Prostate gland (tissue), 2 donors: Measurements from ENCODE around the gene BLNK.

Experiments
- CTCF ChIP-seq, 4 experiments: fragments of 200-600 bp in 2 of 4; fragments of 450-650 bp in 2 of 4; sonication (generic) in 2 of 4; IDR thresholded peaks; 1 replicate in 3 of 4; 2 replicates in 1 of 4; pipeline ENCODE4 v1.5.1; 2016 to 2019; ENCODE audit warnings: antibody characterized with exemption in 4 of 4, mild to moderate bottlenecking in 2 of 4, moderate library complexity in 2 of 4
- POLR2AphosphoS5 ChIP-seq: sonication (generic); formaldehyde crosslinking; IDR thresholded peaks from one replicate; pipeline ENCODE4 v1.6.1; 2017; ENCODE audit warnings: antibody characterized with exemption

- TF ChIP-seq POLR2AphosphoS5 (no peak), CTCF (IDR thresholded peaks at IDR 0.05) (no peak)
These were observed 9.4 kb downstream of the BLNK start for GRCh38 chr10:96261930-96262329.
